HK-2 (cell line): ENCODE results near the gene CSMD2.

Source experiments
- DNase-seq: peaks from one replicate; pipeline ENCODE4 v3.0.0-alpha.2; 2018; ENCODE audit not compliant: unreplicated experiment

CSMD2 gene

GRCh38 chr1:33899746-33900145 is 265.3 kb downstream of the CSMD2 start:
- no peak for DNase-seq

DNA sequence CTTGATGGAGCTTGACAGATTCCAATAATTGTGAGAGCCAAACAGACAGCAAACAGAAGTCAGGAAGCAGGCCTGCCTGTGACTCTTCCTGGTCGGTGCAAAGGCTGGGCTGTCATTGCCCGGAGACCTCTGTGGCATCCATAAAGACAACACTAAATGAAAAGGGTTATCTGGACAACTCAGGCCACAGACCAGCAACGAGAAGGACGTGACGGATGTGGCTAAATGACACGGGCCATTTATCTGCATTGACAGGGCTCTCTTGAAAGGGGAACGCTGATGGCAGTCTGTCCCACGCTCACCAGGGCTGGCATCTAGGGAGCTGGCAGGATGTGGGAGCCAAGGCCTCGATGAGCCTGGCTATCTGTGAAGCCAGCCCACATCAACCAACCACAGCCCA is 266.1 kb downstream of the CSMD2 start:
- DNase-seq = no peak

- no peak for DNase-seq
Measured at GRCh38 chr1:33898406-33898805, 266.6 kb downstream of the CSMD2 start.

GRCh38 chr1:33897092-33897725 is 267.8 kb downstream of the CSMD2 start:
- DNase-seq = no peak

DNA sequence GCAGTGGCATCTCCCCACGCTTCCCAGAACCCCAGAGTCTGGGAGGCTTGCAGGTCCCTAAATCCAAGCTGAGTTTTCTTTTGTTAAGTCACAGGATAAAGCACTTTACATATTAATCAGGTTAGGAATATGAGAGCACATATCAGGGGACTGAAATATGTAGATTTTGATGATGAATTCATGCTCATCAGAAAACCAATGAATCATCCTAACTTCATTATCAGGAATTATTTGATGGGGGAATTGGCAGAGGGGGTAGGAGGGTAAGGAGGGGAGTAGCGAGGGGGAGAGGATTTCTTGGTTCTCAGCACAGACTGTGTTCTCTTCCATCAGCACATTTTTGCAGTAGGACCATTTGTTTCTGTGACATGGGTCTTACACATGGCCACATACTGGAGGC is 269.1 kb downstream of the CSMD2 start:
- DNase-seq = no peak

- no peak for DNase-seq
Measured at GRCh38 chr1:33895396-33895795, 269.6 kb downstream of the CSMD2 start.

DNA sequence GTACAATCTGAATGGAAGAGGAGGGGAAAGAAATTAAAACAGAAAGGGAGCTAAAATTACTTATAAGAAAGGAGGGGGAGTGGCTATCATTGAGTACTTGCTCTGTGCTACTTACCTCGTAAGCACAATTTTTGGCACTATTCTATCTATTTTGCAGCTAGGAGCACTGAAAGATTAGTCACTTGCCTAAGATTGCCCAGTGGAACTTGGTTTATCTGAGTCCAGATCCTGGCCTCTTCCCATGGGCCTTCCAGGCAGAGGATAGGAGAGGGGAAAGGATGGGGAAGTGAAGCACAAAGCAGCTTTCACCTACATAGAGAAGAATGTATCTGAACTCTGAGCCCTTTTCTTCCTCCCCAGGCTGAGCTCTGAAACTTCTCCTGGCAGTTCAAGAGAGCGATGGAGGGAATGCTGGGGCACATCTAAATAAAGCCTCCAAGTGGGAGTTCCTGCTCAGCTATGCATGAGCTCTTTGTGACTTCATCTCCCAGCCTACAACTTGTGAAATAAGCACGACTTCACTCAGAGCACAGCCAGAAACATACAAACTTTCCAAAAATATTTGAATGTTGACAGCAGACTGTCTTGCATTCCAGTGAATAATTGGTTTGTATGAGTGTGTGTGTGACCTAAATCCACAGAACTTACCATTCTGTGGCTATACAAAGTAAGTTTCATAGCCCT is 271.7 kb downstream of the CSMD2 start:
- no peak for DNase-seq

DNA sequence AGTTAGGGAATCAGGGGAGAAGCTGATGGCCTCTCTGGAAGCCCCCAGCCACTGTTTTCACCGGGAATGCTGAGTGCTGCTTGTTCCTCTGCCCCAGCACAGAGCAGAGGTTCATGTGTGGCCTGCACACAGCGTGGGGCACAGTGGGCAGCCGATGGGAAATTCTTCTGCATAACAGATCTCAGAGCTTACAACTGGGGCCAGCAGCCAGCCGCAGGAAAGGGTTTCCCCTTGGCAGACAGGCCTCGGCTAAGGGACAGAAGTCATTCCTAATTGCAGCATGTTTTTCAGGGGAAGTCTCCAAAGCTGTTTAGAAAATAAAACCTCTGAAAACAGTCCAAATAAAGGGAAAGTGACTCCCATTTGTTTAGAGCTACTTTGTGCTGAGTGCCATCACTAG is 278.5 kb downstream of the CSMD2 start:
- DNase-seq = no peak

DNA sequence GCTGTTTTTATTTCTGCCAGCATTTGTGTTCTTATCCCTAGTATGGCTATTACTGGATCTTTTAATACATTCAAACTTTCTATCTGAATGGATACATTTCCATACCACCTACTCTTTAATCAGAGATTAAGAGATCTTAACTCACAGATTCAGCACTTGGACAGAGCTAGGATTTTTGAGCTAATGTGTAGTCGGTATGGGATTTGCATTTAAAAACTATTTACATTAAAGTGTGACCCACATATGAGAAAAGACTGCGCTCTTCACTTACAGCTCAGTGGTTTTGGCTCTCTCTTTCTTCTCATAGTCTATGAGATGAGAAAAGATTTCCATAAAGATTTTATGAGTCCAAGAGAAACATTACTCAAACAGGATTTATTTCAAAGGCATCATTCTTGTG is 284.7 kb downstream of the CSMD2 start:
- no peak for DNase-seq

DNA sequence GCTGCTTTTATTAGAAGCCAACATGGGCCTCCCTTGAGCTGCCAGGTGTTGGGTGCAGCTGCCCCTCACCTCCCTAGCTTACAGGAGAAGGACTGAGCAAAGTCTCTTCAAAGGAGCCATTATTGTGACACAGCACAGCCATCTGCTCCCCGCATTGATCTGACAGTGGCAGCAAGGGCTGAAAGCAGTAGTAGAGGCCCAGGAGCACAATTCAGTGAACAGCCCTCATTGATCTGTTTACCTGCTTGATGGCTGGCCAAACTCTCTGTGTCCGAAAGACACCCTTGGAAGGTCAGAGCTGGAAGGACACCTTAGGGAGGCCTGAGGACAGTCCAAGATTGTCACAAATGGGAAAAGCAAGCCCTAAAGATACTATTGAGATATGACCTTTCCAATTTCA is 286.6 kb downstream of the CSMD2 start:
- DNase-seq = no peak

- DNase-seq = no peak
Measured at GRCh38 chr1:33876970-33877650, 287.9 kb downstream of the CSMD2 start.

GRCh38 chr1:33875862-33876261 is 289.2 kb downstream of the CSMD2 start:
- DNase-seq = no peak

DNA sequence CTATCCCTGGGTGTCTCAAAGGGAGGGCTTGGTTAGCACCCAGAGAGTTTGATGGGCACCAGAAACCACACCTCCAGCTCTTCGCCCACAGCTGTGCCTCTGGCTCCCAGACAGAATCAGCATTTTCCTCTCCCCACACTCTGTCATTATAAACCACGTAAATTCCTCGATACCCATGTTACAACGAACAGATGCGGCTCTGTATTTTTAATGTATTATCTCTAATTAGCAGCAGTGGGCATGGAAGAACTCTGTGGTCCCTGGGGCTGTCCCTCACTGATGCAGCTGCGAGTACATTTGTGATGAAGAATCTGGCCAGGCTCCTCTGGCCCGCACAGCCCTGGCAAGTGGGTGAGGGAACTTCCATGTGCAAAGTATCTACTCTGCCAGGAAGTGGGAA is 290.4 kb downstream of the CSMD2 start:
- DNase-seq = no peak

GRCh38 chr1:33872683-33873082 is 292.3 kb downstream of the CSMD2 start:
- DNase-seq = no peak

DNA sequence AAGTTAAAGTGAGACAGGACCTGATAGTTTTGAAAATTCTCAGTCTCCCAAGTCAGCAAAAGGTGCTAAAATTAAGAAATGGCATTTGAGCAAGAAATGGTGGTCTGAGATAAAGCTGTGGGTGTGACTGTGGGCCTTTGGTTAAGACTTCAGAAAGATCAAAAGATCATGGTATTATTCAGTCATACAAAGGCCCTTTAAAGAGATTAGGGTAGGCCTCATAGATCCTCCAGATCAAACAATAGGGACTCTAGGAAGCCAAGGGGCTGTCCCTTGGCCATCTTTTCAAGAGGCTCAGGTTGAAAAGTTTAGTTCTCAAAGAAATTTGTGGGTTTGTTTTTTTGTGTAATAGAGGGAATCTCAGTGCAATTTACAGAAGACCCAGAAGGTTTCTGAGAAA is 292.8 kb downstream of the CSMD2 start:
- no peak for DNase-seq

- no peak for DNase-seq
Measured at GRCh38 chr1:33867684-33868083, 297.3 kb downstream of the CSMD2 start.

DNA sequence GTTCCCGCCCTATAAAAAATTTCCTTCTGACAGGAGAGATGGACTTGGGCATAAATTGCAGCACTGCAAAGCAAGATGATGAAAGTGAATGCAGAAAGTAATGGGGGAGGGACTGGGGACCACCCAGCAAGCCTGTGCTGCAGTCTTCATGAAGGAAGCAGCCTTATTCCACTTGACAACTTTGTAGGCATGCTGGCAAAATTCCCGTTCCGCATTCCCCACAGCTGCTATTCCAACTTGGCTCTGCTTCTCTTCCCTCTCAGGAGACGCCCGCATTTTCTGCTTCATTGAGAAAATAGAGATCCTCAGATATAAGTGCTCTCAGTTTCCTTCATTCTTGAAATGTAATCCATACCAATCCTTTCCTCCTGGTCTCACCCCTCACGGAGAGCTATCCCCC is 298.7 kb downstream of the CSMD2 start:
- DNase-seq = no peak

GRCh38 chr1:33864460-33865389 is 300.3 kb downstream of the CSMD2 start:
- DNase-seq = no peak

- DNase-seq = no peak
Measured at GRCh38 chr1:33863779-33864178, 301.3 kb downstream of the CSMD2 start, which contains the start of gene HMGB4. TSS of gene HMGB4 (plus strand) at chr1:33864079. CDS start at chr1:33864192, 113 bp downstream.

GRCh38 chr1:33860671-33861070 is 304.4 kb downstream of the CSMD2 start:
- DNase-seq = no peak

DNA sequence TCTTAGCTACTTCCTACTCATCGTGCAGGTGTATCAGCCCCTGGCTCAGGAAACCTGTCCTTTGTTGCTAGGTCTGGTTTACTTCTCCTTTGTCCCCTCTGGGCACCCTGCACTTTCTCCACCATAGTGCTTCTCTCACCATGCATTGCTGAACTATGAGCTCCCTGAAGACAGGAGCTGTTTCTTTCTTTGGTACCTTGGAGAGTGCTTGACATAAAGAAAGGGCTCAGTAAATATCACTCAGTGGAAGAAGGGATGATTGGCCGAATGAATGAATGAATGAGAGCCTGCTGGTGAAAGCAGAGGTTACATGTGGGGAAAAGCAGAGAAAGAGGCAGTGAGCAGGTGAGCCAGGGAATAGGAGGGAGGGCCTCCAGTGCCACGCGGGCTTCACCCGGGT is 310.9 kb downstream of the CSMD2 start:
- no peak for DNase-seq

DNA sequence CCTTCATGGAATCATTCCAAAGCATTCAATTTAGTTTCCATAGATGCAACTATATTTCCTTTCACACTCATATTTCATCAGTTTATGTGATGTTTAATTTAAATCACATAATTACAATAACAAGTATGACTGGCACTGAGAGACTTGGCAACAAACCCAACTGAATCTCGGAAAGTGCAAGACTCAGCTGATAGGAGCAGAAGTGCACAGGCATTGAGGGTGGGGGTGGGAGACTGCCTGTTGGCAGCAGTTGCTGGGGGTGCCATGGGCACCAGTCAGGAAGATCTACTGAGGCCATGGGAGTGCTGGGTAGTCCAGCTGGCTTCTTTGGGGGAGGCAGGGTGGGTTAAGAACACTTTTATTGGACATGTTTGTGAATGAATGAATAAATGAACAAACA is 311.6 kb downstream of the CSMD2 start:
- DNase-seq = no peak
